HepG2 (cell line): ENCODE results near the gene ZNF227. TPM values are rescaled to one million over a fixed set of nuclear protein-coding genes. Genes with fewer than 3 reads are reported as not detected.

Experiments
- ATAC-seq: fragments of 200-7000 bp; cut with Tn5 transposase; 3 replicates; pipeline ENCODE4 v1.9.1; 2020; ENCODE audit warnings: mild to moderate bottlenecking, moderate library complexity
- BruUV-seq: library from RNA; stranded (reverse); fragments of 400-500 nt; replicated peaks from 2 replicates; lab custom pipeline; 2021; lab: Mats Ljungman, UMichigan
- CTCF ChIA-PET: fragments of 300-600 bp; formaldehyde crosslinking; extraction: SDS; loops from one replicate; lab custom pipeline; 2021; ENCODE audit warnings: low total read pairs, inconsistent platforms, low intra/inter-chr PET ratio; lab: Yijun Ruan, JAX
- POLR2A ChIA-PET: fragments of 350-600 bp; sonication (Branson Sonifier 250); formaldehyde crosslinking; loops from one replicate; lab custom pipeline; 2020; ENCODE audit warnings: antibody characterized with exemption, inconsistent platforms; lab: Yijun Ruan, JAX
- DNase-seq: peaks from one replicate; pipeline ENCODE4 v3.0.0-alpha.2; 2015; ENCODE audit warnings: low spot score
- FAIRE-seq: peaks from 3 replicates; lab custom pipeline; 2011; peaks lifted over from hg19 to GRCh38; lab: Jason Lieb, UNC
- H2AFZ ChIP-seq: one replicate; pipeline ENCODE4 v1.6.1; 2011; ENCODE audit warnings: low read length, inconsistent platforms
- H3K27ac ChIP-seq: fragments of 300-600 bp; 3 replicates; pipeline ENCODE4 v1.8.0; 2011; ENCODE audit warnings: mixed run types, mild to moderate bottlenecking, mixed read lengths, low read length, inconsistent platforms; ENCODE audit not compliant: insufficient read depth; ENCODE audit errors: extremely low read length
- H3K27me3 ChIP-seq, 2 experiments: fragments of 200-600 bp in 1 of 2; 2 replicates in 1 of 2; 3 replicates in 1 of 2; pipeline versions ENCODE4 v1.6.0 to v1.8.0; 2011; ENCODE audit warnings: low read length in 2 of 2, mild to moderate bottlenecking in 2 of 2, moderate library complexity in 2 of 2, inconsistent platforms in 1 of 2; ENCODE audit not compliant: insufficient read depth in 2 of 2, control insufficient read depth in 1 of 2
- H3K36me3 ChIP-seq, 2 experiments: fragments of 200-600 bp in 1 of 2; replicated peaks in 1 of 2; 2 replicates in 1 of 2; 3 replicates in 1 of 2; pipeline versions ENCODE4 v1.5.1 to v1.8.0; 2011; ENCODE audit warnings: low read length in 2 of 2, inconsistent platforms in 1 of 2; ENCODE audit not compliant: insufficient read depth in 2 of 2, control insufficient read depth in 1 of 2
- H3K4me1 ChIP-seq: 2 replicates; pipeline ENCODE4 v1.5.1; 2012; ENCODE audit warnings: low read length, inconsistent platforms; ENCODE audit not compliant: insufficient read depth
- H3K4me2 ChIP-seq: 2 replicates; pipeline ENCODE4 v1.6.0; 2011; ENCODE audit warnings: low read depth, low read length, inconsistent platforms
- H3K4me3 ChIP-seq, 3 experiments: fragments of 200-600 bp in 1 of 3; sonication (generic), shearing (Covaris generic) in 1 of 3; replicated peaks in 1 of 3; 2 replicates each; pipeline ENCODE4 v1.5.1; 2011 to 2016; ENCODE audit warnings: low read length in 3 of 3, inconsistent platforms in 2 of 3, low read depth in 2 of 3, mild to moderate bottlenecking in 2 of 3, control low read depth in 1 of 3, mixed read lengths in 1 of 3; ENCODE audit not compliant: insufficient read depth in 1 of 3
- H3K79me2 ChIP-seq: one replicate; pipeline ENCODE4 v1.6.1; 2011; ENCODE audit warnings: low read length, inconsistent platforms; ENCODE audit not compliant: insufficient read depth
- H3K9ac ChIP-seq: 2 replicates; pipeline ENCODE4 v1.6.0; 2011; ENCODE audit warnings: mild to moderate bottlenecking, low read depth, low read length, inconsistent platforms; ENCODE audit not compliant: insufficient read depth
- H3K9me3 ChIP-seq: 2 replicates; pipeline ENCODE4 v1.5.1; 2012; ENCODE audit warnings: mild to moderate bottlenecking, low read length
- H4K20me1 ChIP-seq: 2 replicates; pipeline ENCODE4 v1.6.0; 2011; ENCODE audit warnings: inconsistent platforms, mild to moderate bottlenecking, low read length, moderate library complexity; ENCODE audit not compliant: insufficient read depth
- CBX2 ChIP-seq, 2 experiments: fragments of 200-600 bp in 1 of 2; sonication (generic); formaldehyde crosslinking in 1 of 2; IDR thresholded peaks; 2 replicates each; pipeline versions ENCODE4 v1.7.0 to v1.8.1; 2018 to 2022; ENCODE audit warnings: low read depth in 2 of 2, low read length in 1 of 2, mild to moderate bottlenecking in 1 of 2, missing genetic modification reagents in 1 of 2
- E2F5 ChIP-seq: sonication (generic); formaldehyde crosslinking; conservative IDR thresholded peaks from 2 replicates; pipeline ENCODE4 v1.4.0; 2020; ENCODE audit warnings: missing genetic modification reagents
- LRRFIP1 ChIP-seq: sonication (generic); formaldehyde crosslinking; conservative IDR thresholded peaks from 2 replicates; pipeline ENCODE4 v1.4.0; 2020; ENCODE audit warnings: missing genetic modification reagents
- NFYB ChIP-seq: sonication (generic); formaldehyde crosslinking; IDR thresholded peaks from 2 replicates; pipeline ENCODE4 v1.4.0; 2020; ENCODE audit warnings: missing genetic modification reagents
- PAWR ChIP-seq: sonication (generic); formaldehyde crosslinking; IDR thresholded peaks from 2 replicates; pipeline ENCODE4 v1.4.0; 2020; ENCODE audit warnings: missing genetic modification reagents, mild to moderate bottlenecking, borderline replicate concordance
- RBM39 ChIP-seq: fragments of 200-400 bp; formaldehyde crosslinking; IDR thresholded peaks from one replicate; pipeline ENCODE4 v1.6.1; 2018; ENCODE audit warnings: antibody characterized with exemption, mild to moderate bottlenecking, low read depth, low read length; ENCODE audit not compliant: poor library complexity, severe bottlenecking
- RCOR2 ChIP-seq: IDR thresholded peaks from 2 replicates; pipeline ENCODE4 v1.6.1; 2016; ENCODE audit warnings: missing biosample characterization, missing genetic modification reagents
- TSC22D2 ChIP-seq: sonication (generic); formaldehyde crosslinking; IDR thresholded peaks from 2 replicates; pipeline ENCODE4 v1.5.1; 2020; ENCODE audit warnings: missing genetic modification reagents, mild to moderate bottlenecking, borderline replicate concordance
- ZBTB14 ChIP-seq: sonication (generic); formaldehyde crosslinking; IDR thresholded peaks from 2 replicates; pipeline ENCODE4 v1.4.0; 2020; ENCODE audit warnings: missing genetic modification reagents
- ZBTB25 ChIP-seq: IDR thresholded peaks from 2 replicates; pipeline ENCODE4 v1.6.1; 2018; ENCODE audit warnings: missing genetic modification reagents
- ZNF367 ChIP-seq: sonication (generic); formaldehyde crosslinking; IDR thresholded peaks from 2 replicates; pipeline ENCODE4 v1.4.0; 2020; ENCODE audit warnings: missing genetic modification reagents, borderline replicate concordance
- ZNF589 ChIP-seq: sonication (generic); formaldehyde crosslinking; conservative IDR thresholded peaks from 2 replicates; pipeline ENCODE4 v1.8.0; 2022; ENCODE audit warnings: mild to moderate bottlenecking, moderate library complexity, missing genetic modification reagents
- WGBS: methylation state at CpG from one replicate; pipeline ENCODE4 v1.1.6; 2017; ENCODE audit warnings: low lambda C conversion rate; 5-methylcytosine and 5-hydroxymethylcytosine counted together
- in situ Hi-C: cut with HindIII; loops from 2 replicates; pipeline ENCODE4 v1.10.0; 2017; ENCODE audit warnings: low pct_unique_long_range_greater_than_20kb; ENCODE audit not compliant: extremely low pct_ligation_motif_present
- intact Hi-C: fragments of 100-400 bp; cut with micrococcal nuclease; formaldehyde crosslinking; loops from one replicate; pipeline ENCODE4 v1.10.0; 2022; ENCODE audit not compliant: unreplicated experiment
- polyA plus RNA-seq, 8 experiments: library from polyadenylated mRNA; depleted of rRNA in 3 of 8; stranded (reverse) in 7 of 8; unstranded in 1 of 8; fragments of >200 nt; fragmentation: Illumina TruSeq in 4 of 8; extraction: Trizol in 4 of 8; gene quantifications; 2 replicates each; pipeline versions ENCODE4 v1.2.1 to v1.2.3, GENCODE V29; 2011 to 2016; ENCODE audit warnings: low read depth in 4 of 8, missing spikeins in 1 of 8, mixed read lengths in 1 of 8; ENCODE audit not compliant: insufficient read depth in 1 of 8
- total RNA-seq, 5 experiments: library from RNA; depleted of rRNA; stranded (reverse); fragments of >200 nt; fragmentation: Illumina TruSeq; extraction: Trizol; gene quantifications; 2 replicates each; pipeline ENCODE4 v1.2.3, GENCODE V29; 2016; ENCODE audit warnings: low read depth in 1 of 5
- TF ChIP-seq, protein P1 (sequence below): sonication (generic); formaldehyde crosslinking; IDR thresholded peaks from 2 replicates; pipeline ENCODE4 v1.4.0; 2020; ENCODE audit warnings: low read depth, missing genetic modification reagents

ZNF227 gene
- total and polyA plus RNA-seq, 2 of the 13 experiments (the other 11 are each of a cell fraction or from before 2014, with no cell fraction given): 3.1 to 16.8 TPM

DNA sequence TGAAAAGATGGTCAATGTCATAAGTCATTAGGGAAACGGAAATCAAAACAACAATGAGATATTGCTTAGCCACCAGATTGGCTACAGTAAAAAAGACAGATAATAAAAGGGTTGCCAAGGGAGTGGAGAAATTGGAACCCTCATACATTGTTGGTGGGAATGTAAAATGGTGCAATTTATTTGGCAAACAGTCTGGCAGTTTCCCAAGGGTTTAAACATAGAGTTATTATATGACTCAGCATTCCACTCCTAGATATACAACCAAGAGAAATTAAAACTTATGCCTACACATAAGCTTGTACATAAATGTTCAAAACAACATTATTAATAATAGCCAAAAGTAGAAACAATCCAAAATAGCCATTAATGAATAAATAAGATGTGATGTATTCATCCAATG is 9.9 kb upstream of the ZNF227 start:
- ChIA-PET POLR2A (no interaction called here), CTCF (no interaction called here)
- peaks cover 0 to 1% of the 10 kb centered on the region in 2 experiments; a peak in 1 of 5 replicates for H3K27me3 ChIP-seq
- H3K9ac ChIP-seq: no peak overlapping the region
- H2AFZ ChIP-seq: no peak overlapping the region
- in situ Hi-C loops: no loop called here
- H3K27ac ChIP-seq: no peak overlapping the region
- no peak for FAIRE-seq
- no peak overlapping the region for H3K4me2 ChIP-seq
- no peaks in the 10 kb centered on the region for H3K79me2 ChIP-seq
- intact Hi-C loops: loop anchor here (10.0 kb wide), 1 partner anchor 102 kb away; the partner anchor contains the start of gene ZNF235
- H3K36me3 ChIP-seq: no peaks in the 10 kb centered on the region
- H3K4me1 ChIP-seq: no peaks in the 10 kb centered on the region
- no TSS peak for BruUV-seq
- WGBS: 24% methylated on average over 1 of the region's 1 CpG
- no peak for ATAC-seq
- peaks cover 30% of the 10 kb centered on the region for H3K9me3 ChIP-seq
- no peak for DNase-seq
- no peak overlapping the region for H3K4me3 ChIP-seq
- no peaks in the 10 kb centered on the region for H4K20me1 ChIP-seq
- TF ChIP-seq ZNF589 (no peak), CBX2 (IDR thresholded peaks at IDR 0.05; ENCODE audit: low read depth, low read length) (no peak), CBX2 (CRISPR knock-in tag; IDR thresholded peaks at IDR 0.05; ENCODE audit: low read depth) (no peak), ZNF367 (CRISPR knock-in tag) (no peak), LRRFIP1 (CRISPR knock-in tag) (no peak), TSC22D2 (CRISPR knock-in tag) (no peak), NFYB (CRISPR knock-in tag) (no peak), ZBTB25 (CRISPR knock-in tag) (no peak), PAWR (CRISPR knock-in tag) (no peak), RBM39 (no peak), ZBTB14 (CRISPR knock-in tag) (no peak), E2F5 (CRISPR knock-in tag) (no peak), RCOR2 (CRISPR knock-in tag) (no peak)
- TF ChIP-seq, protein P1, sequence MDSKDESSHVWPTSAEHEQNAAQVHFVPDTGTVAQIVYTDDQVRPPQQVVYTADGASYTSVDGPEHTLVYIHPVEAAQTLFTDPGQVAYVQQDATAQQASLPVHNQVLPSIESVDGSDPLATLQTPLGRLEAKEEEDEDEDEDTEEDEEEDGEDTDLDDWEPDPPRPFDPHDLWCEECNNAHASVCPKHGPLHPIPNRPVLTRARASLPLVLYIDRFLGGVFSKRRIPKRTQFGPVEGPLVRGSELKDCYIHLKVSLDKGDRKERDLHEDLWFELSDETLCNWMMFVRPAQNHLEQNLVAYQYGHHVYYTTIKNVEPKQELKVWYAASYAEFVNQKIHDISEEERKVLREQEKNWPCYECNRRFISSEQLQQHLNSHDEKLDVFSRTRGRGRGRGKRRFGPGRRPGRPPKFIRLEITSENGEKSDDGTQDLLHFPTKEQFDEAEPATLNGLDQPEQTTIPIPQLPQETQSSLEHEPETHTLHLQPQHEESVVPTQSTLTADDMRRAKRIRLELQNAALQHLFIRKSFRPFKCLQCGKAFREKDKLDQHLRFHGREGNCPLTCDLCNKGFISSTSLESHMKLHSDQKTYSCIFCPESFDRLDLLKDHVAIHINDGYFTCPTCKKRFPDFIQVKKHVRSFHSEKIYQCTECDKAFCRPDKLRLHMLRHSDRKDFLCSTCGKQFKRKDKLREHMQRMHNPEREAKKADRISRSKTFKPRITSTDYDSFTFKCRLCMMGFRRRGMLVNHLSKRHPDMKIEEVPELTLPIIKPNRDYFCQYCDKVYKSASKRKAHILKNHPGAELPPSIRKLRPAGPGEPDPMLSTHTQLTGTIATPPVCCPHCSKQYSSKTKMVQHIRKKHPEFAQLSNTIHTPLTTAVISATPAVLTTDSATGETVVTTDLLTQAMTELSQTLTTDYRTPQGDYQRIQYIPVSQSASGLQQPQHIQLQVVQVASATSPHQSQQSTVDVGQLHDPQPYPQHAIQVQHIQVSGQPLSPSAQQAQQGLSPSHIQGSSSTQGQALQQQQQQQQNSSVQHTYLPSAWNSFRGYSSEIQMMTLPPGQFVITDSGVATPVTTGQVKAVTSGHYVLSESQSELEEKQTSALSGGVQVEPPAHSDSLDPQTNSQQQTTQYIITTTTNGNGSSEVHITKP (CRISPR knock-in tag): no peak
